ENCODE data around the gene FAAH.

DNA sequence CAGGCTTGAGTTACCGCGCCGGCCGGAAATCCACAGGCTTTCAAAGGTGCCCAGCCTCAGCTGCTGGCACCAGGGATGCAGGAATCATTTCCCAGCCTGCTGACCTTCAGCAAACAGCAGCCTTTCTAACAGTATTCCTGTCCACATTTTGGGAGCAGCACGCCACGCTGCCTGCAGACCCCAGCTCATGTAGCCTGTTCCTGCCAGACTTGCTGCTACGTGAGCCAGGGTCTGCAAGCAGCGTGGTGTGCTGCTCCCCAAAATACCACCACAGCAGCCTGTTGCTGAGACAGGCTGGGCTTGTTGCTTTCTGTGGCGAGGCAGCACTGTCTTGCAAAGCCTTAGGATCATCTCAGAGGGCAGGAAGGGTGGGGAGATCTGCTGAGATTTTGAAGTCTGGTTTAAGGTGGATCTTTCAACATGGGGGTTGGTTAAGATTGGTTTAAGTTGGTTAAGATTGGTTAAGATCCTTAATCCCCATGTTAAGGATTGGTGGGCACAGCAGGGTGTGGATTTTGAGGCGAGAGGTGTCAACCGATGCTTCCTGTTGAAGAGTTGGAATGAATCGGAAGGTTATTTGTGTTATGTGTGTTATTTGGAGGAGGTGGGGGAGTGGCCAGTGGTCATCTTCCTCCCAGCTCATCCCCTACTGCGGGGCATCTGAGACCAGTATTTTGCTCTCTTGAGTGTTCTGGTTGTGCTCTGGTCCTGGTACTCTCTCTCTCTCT lies 12.9 kb downstream of the FAAH start:
- TF ChIP-seq POLR2A (IDR thresholded peaks at IDR 0.05) (no peak), POLR2AphosphoS5 (IDR thresholded peaks at IDR 0.05) (no peak), EP300 (IDR thresholded peaks at IDR 0.05) (no peak)
- TF ChIP-seq, protein P1, sequence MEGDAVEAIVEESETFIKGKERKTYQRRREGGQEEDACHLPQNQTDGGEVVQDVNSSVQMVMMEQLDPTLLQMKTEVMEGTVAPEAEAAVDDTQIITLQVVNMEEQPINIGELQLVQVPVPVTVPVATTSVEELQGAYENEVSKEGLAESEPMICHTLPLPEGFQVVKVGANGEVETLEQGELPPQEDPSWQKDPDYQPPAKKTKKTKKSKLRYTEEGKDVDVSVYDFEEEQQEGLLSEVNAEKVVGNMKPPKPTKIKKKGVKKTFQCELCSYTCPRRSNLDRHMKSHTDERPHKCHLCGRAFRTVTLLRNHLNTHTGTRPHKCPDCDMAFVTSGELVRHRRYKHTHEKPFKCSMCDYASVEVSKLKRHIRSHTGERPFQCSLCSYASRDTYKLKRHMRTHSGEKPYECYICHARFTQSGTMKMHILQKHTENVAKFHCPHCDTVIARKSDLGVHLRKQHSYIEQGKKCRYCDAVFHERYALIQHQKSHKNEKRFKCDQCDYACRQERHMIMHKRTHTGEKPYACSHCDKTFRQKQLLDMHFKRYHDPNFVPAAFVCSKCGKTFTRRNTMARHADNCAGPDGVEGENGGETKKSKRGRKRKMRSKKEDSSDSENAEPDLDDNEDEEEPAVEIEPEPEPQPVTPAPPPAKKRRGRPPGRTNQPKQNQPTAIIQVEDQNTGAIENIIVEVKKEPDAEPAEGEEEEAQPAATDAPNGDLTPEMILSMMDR (IDR thresholded peaks at IDR 0.05): no peak
